GM23338 (cell line): ENCODE measurements around the gene GSTM2. TPM values are rescaled to one million over a fixed set of nuclear protein-coding genes. Genes with fewer than 3 reads are reported as not detected.

Experiments
- ATAC-seq: fragments of 200-7000 bp; cut with Tn5 transposase; 3 replicates; pipeline ENCODE4 v1.9.1; 2020
- DNase-seq: peaks from one replicate; pipeline ENCODE4 v3.0.0-alpha.2; 2015; ENCODE audit warnings: low spot score
- H2AFZ ChIP-seq: fragments of 200-600 bp; sonication (generic); 2 replicates; pipeline ENCODE4 v1.8.0; 2016; ENCODE audit warnings: antibody characterized with exemption, mild to moderate bottlenecking, moderate library complexity
- H3F3A ChIP-seq: fragments of 200-600 bp; sonication (generic); replicated peaks from 2 replicates; pipeline ENCODE4 v1.8.0; 2017; ENCODE audit warnings: antibody characterized with exemption, mixed run types, low read depth
- H3K27ac ChIP-seq: fragments of 200-600 bp; sonication (generic); 2 replicates; pipeline ENCODE4 v1.6.1; 2016; ENCODE audit warnings: low read depth
- H3K27me3 ChIP-seq: fragments of 200-600 bp; sonication (generic); 2 replicates; pipeline ENCODE4 v1.8.0; 2016; ENCODE audit warnings: mild to moderate bottlenecking, mixed run types, moderate library complexity; ENCODE audit not compliant: insufficient read depth
- H3K36me3 ChIP-seq: fragments of 200-600 bp; sonication (generic); 2 replicates; pipeline ENCODE4 v1.8.0; 2016; ENCODE audit warnings: mild to moderate bottlenecking; ENCODE audit not compliant: insufficient read depth
- H3K4me1 ChIP-seq: fragments of 200-600 bp; sonication (generic); 2 replicates; pipeline ENCODE4 v1.8.0; 2016; ENCODE audit warnings: mild to moderate bottlenecking, moderate library complexity; ENCODE audit not compliant: insufficient read depth
- H3K4me2 ChIP-seq: fragments of 200-600 bp; sonication (generic); 2 replicates; pipeline ENCODE4 v1.7.1; 2017; ENCODE audit warnings: mixed run types
- H3K4me3 ChIP-seq: fragments of 200-600 bp; sonication (generic); 2 replicates; pipeline ENCODE4 v1.6.1; 2016; ENCODE audit warnings: mixed run types
- H3K79me2 ChIP-seq: fragments of 200-600 bp; sonication (generic); replicated peaks from 2 replicates; pipeline ENCODE4 v1.8.0; 2017; ENCODE audit warnings: mild to moderate bottlenecking; ENCODE audit not compliant: insufficient read depth
- H3K9me2 ChIP-seq: fragments of 200-600 bp; sonication (generic); 2 replicates; pipeline ENCODE4 v1.8.0; 2017; ENCODE audit not compliant: insufficient read depth
- H4K20me1 ChIP-seq: fragments of 200-600 bp; sonication (generic); replicated peaks from 2 replicates; pipeline ENCODE4 v1.8.0; 2017; ENCODE audit warnings: mild to moderate bottlenecking; ENCODE audit not compliant: insufficient read depth
- H3K27ac Mint-ChIP-seq: 2 replicates; pipeline ENCODE4 v1.8.0; 2020; ENCODE audit warnings: inconsistent platforms, mild to moderate bottlenecking, moderate library complexity, mixed read lengths
- H3K27me3 Mint-ChIP-seq: 3 replicates; pipeline ENCODE4 v1.8.0; 2022; ENCODE audit warnings: low read depth, mild to moderate bottlenecking, moderate library complexity, mixed read lengths, inconsistent platforms; ENCODE audit not compliant: insufficient read depth, poor library complexity
- H3K36me3 Mint-ChIP-seq: 3 replicates; pipeline ENCODE4 v1.8.0; 2021; ENCODE audit warnings: low read depth, mild to moderate bottlenecking, inconsistent platforms, moderate library complexity, mixed read lengths
- H3K4me1 Mint-ChIP-seq: 3 replicates; pipeline ENCODE4 v1.8.0; 2020; ENCODE audit warnings: mild to moderate bottlenecking, inconsistent platforms, mixed read lengths
- H3K4me3 Mint-ChIP-seq: 3 replicates; pipeline ENCODE4 v1.8.0; 2021; ENCODE audit warnings: moderate library complexity, mild to moderate bottlenecking, inconsistent platforms, mixed read lengths
- H3K9me3 Mint-ChIP-seq: 3 replicates; pipeline ENCODE4 v1.8.0; 2020; ENCODE audit warnings: moderate library complexity, mild to moderate bottlenecking, inconsistent platforms, mixed read lengths
- CREB1 ChIP-seq: fragments of 250-450 bp; sonication (Bioruptor Pico); IDR thresholded peaks from 2 replicates; pipeline ENCODE4 v1.5.0; 2020; ENCODE audit warnings: low read depth, mild to moderate bottlenecking, moderate library complexity
- EZH2 ChIP-seq: fragments of 200-600 bp; sonication (generic); IDR thresholded peaks from one replicate; pipeline ENCODE4 v1.8.0; 2017; ENCODE audit warnings: antibody characterized with exemption, mild to moderate bottlenecking, low read depth; ENCODE audit not compliant: unreplicated experiment
- EZH2phosphoT487 ChIP-seq: fragments of 200-600 bp; sonication (generic); IDR thresholded peaks from one replicate; pipeline ENCODE4 v1.8.1; 2018; ENCODE audit warnings: antibody characterized with exemption; ENCODE audit not compliant: unreplicated experiment
- JUNB ChIP-seq: IDR thresholded peaks from one replicate; pipeline ENCODE4 v1.6.1; 2016; ENCODE audit warnings: antibody characterized with exemption; ENCODE audit not compliant: unreplicated experiment
- NANOG ChIP-seq: IDR thresholded peaks from 2 replicates; pipeline ENCODE4 v1.6.1; 2016; ENCODE audit warnings: antibody characterized with exemption, borderline replicate concordance
- STAT1 ChIP-seq: IDR thresholded peaks from one replicate; pipeline ENCODE4 v1.6.1; 2016; ENCODE audit warnings: antibody characterized with exemption; ENCODE audit not compliant: unreplicated experiment
- ZNF114 ChIP-seq: fragments of 250-450 bp; sonication (Bioruptor Pico); IDR thresholded peaks from 2 replicates; pipeline ENCODE4 v1.5.0; 2020; ENCODE audit warnings: mild to moderate bottlenecking, moderate library complexity
- ZNF331 ChIP-seq: fragments of 250-450 bp; sonication (Bioruptor Pico); IDR thresholded peaks from 2 replicates; pipeline ENCODE4 v1.5.0; 2020; ENCODE audit warnings: low read depth, mild to moderate bottlenecking, moderate library complexity
- polyA plus RNA-seq: library from polyadenylated mRNA; unstranded; fragments of >200 nt; fragmentation: Nextera tagmentation; extraction: Ambion mirVana; gene quantifications from 2 replicates; pipeline ENCODE4 v1.2.1, GENCODE V29; 2016
- total RNA-seq: library from RNA; depleted of rRNA; stranded (reverse); fragments of >200 nt; shearing (Covaris generic); gene quantifications from 2 replicates; pipeline ENCODE4 v1.2.3, GENCODE V29; 2014
- TF ChIP-seq, protein P1 (sequence below): fragments of 250-450 bp; sonication (Bioruptor Pico); IDR thresholded peaks from 2 replicates; pipeline ENCODE4 v1.5.0; 2020; ENCODE audit warnings: mild to moderate bottlenecking, moderate library complexity
- TF ChIP-seq, protein P2 (sequence below), 2 experiments: fragments of 200-600 bp in 1 of 2; sonication (generic) in 1 of 2; conservative IDR thresholded peaks; 2 replicates each; pipeline versions ENCODE4 v1.5.1 to v1.6.1; 2016 to 2017; ENCODE audit warnings: antibody characterized with exemption in 2 of 2, low read depth in 2 of 2, mild to moderate bottlenecking in 2 of 2, moderate library complexity in 1 of 2
- TF ChIP-seq, protein P3 (sequence below): IDR thresholded peaks from one replicate; pipeline ENCODE4 v1.6.1; 2018; ENCODE audit warnings: antibody characterized with exemption; ENCODE audit not compliant: unreplicated experiment

Gene GSTM2
- total and polyA plus RNA-seq, 2 experiments from 2014 or later = 8.9 to 16.0 TPM

DNA sequence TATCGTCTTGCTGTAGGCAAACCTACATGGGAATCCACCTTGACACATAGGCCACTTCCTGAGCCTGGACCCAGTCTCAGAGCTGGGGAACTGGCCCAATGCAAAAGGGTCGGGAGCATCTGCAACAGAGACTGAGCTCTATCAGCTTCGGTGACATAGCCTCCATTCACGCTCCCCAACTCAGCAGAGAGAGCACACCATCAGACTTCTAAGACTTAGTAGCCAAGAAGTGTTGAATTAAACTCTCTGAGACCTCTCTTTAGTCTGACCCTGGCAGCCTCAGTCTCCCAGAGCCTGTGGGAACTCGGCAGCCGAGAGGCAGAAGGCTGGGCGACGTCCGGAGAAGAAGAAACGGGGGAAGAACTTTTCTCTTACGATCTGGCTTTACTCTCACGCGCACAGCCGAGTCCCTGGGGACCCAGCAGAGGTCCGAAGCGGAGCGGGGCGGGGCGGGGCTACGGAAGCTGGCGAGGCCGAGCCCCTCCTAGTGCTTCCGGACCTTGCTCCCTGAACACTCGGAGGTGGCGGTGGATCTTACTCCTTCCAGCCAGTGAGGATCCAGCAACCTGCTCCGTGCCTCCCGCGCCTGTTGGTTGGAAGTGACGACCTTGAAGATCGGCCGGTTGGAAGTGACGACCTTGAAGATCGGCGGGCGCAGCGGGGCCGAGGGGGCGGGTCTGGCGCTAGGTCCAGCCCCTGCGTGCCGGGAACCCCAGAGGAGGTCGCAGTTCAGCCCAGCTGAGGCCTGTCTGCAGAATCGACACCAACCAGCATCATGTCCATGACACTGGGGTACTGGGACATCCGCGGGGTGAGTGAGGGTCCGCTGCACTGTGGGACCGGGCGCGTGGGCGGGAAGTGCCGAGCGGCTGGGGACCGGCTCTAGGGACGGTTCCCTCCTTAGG is 12.0 kb upstream of the GSTM2 start, which contains the start of gene GSTM4:
GSTM4 (plus strand) TSS at position 485 of the 905 bp plus-strand sequence; CDS start at position 776, 291 bp downstream.
- DNase-seq = peak; percentile 94
- TF ChIP-seq, protein P1, sequence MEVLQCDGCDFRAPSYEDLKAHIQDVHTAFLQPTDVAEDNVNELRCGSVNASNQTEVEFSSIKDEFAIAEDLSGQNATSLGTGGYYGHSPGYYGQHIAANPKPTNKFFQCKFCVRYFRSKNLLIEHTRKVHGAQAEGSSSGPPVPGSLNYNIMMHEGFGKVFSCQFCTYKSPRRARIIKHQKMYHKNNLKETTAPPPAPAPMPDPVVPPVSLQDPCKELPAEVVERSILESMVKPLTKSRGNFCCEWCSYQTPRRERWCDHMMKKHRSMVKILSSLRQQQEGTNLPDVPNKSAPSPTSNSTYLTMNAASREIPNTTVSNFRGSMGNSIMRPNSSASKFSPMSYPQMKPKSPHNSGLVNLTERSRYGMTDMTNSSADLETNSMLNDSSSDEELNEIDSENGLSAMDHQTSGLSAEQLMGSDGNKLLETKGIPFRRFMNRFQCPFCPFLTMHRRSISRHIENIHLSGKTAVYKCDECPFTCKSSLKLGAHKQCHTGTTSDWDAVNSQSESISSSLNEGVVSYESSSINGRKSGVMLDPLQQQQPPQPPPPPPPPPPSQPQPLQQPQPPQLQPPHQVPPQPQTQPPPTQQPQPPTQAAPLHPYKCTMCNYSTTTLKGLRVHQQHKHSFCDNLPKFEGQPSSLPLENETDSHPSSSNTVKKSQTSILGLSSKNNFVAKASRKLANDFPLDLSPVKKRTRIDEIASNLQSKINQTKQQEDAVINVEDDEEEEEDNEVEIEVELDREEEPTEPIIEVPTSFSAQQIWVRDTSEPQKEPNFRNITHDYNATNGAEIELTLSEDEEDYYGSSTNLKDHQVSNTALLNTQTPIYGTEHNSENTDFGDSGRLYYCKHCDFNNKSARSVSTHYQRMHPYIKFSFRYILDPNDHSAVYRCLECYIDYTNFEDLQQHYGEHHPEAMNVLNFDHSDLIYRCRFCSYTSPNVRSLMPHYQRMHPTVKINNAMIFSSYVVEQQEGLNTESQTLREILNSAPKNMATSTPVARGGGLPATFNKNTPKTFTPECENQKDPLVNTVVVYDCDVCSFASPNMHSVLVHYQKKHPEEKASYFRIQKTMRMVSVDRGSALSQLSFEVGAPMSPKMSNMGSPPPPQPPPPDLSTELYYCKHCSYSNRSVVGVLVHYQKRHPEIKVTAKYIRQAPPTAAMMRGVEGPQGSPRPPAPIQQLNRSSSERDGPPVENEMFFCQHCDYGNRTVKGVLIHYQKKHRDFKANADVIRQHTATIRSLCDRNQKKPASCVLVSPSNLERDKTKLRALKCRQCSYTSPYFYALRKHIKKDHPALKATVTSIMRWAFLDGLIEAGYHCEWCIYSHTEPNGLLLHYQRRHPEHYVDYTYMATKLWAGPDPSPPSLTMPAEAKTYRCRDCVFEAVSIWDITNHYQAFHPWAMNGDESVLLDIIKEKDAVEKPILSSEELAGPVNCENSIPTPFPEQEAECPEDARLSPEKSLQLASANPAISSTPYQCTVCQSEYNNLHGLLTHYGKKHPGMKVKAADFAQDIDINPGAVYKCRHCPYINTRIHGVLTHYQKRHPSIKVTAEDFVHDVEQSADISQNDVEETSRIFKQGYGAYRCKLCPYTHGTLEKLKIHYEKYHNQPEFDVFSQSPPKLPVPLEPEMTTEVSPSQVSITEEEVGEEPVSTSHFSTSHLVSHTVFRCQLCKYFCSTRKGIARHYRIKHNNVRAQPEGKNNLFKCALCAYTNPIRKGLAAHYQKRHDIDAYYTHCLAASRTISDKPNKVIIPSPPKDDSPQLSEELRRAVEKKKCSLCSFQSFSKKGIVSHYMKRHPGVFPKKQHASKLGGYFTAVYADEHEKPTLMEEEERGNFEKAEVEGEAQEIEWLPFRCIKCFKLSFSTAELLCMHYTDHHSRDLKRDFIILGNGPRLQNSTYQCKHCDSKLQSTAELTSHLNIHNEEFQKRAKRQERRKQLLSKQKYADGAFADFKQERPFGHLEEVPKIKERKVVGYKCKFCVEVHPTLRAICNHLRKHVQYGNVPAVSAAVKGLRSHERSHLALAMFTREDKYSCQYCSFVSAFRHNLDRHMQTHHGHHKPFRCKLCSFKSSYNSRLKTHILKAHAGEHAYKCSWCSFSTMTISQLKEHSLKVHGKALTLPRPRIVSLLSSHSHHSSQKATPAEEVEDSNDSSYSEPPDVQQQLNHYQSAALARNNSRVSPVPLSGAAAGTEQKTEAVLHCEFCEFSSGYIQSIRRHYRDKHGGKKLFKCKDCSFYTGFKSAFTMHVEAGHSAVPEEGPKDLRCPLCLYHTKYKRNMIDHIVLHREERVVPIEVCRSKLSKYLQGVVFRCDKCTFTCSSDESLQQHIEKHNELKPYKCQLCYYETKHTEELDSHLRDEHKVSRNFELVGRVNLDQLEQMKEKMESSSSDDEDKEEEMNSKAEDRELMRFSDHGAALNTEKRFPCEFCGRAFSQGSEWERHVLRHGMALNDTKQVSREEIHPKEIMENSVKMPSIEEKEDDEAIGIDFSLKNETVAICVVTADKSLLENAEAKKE (CRISPR knock-in tag) = no peak
- TF ChIP-seq, protein P2, sequence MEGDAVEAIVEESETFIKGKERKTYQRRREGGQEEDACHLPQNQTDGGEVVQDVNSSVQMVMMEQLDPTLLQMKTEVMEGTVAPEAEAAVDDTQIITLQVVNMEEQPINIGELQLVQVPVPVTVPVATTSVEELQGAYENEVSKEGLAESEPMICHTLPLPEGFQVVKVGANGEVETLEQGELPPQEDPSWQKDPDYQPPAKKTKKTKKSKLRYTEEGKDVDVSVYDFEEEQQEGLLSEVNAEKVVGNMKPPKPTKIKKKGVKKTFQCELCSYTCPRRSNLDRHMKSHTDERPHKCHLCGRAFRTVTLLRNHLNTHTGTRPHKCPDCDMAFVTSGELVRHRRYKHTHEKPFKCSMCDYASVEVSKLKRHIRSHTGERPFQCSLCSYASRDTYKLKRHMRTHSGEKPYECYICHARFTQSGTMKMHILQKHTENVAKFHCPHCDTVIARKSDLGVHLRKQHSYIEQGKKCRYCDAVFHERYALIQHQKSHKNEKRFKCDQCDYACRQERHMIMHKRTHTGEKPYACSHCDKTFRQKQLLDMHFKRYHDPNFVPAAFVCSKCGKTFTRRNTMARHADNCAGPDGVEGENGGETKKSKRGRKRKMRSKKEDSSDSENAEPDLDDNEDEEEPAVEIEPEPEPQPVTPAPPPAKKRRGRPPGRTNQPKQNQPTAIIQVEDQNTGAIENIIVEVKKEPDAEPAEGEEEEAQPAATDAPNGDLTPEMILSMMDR (conservative IDR thresholded peaks at IDR 0.05; ENCODE audit: low read depth in 2 of 2) = 0 out of 4 replicates have a peak, but pooled peaks of 1 of the 2 experiments have one; percentile 5
- TF ChIP-seq ZNF114 (CRISPR knock-in tag) (no peak), EZH2 (no peak), NANOG (no peak), STAT1 (no peak), ZNF331 (no peak), JUNB (no peak), CREB1 (CRISPR knock-in tag) (peak; percentile 53), EZH2phosphoT487 (no peak)
- TF ChIP-seq, protein P3, sequence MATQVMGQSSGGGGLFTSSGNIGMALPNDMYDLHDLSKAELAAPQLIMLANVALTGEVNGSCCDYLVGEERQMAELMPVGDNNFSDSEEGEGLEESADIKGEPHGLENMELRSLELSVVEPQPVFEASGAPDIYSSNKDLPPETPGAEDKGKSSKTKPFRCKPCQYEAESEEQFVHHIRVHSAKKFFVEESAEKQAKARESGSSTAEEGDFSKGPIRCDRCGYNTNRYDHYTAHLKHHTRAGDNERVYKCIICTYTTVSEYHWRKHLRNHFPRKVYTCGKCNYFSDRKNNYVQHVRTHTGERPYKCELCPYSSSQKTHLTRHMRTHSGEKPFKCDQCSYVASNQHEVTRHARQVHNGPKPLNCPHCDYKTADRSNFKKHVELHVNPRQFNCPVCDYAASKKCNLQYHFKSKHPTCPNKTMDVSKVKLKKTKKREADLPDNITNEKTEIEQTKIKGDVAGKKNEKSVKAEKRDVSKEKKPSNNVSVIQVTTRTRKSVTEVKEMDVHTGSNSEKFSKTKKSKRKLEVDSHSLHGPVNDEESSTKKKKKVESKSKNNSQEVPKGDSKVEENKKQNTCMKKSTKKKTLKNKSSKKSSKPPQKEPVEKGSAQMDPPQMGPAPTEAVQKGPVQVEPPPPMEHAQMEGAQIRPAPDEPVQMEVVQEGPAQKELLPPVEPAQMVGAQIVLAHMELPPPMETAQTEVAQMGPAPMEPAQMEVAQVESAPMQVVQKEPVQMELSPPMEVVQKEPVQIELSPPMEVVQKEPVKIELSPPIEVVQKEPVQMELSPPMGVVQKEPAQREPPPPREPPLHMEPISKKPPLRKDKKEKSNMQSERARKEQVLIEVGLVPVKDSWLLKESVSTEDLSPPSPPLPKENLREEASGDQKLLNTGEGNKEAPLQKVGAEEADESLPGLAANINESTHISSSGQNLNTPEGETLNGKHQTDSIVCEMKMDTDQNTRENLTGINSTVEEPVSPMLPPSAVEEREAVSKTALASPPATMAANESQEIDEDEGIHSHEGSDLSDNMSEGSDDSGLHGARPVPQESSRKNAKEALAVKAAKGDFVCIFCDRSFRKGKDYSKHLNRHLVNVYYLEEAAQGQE = no peak
- Mint-ChIP-seq H3K4me1 (peaks cover 11% of the 10 kb centered on the region), H3K27me3 (peaks cover 9% of the 10 kb centered on the region), H3K27ac (peak within 1 kb of the TSS; percentile 41; the same call in 1 of the 2 replicates), H3K9me3 (no peaks in the 10 kb centered on the region), H3K4me3 (peak within 1 kb of the TSS; percentile 91), H3K36me3 (no peaks in the 10 kb centered on the region)
- Histone ChIP-seq H3K27me3 (peaks cover 18% of the 10 kb centered on the region), H3F3A (peaks cover 6% of the 10 kb centered on the region), H3K79me2 (no peaks in the 10 kb centered on the region), H3K4me2 (peak within 1 kb of the TSS; percentile 86), H3K9me2 (no peaks in the 10 kb centered on the region), H3K36me3 (no peaks in the 10 kb centered on the region), H2AFZ (peak within 1 kb of the TSS; percentile 100), H4K20me1 (no peaks in the 10 kb centered on the region; the same call in 1 of the 2 replicates), H3K4me1 (peaks cover 10% of the 10 kb centered on the region; the same call in 1 of the 2 replicates), H3K27ac (peak within 1 kb of the TSS; percentile 77; the same call in 1 of the 2 replicates), H3K4me3 (peak within 1 kb of the TSS; percentile 82)
- ATAC-seq = peak; percentile 95
